Measurements from ENCODE around the gene LURAP1L.

Gene LURAP1L

DNA sequence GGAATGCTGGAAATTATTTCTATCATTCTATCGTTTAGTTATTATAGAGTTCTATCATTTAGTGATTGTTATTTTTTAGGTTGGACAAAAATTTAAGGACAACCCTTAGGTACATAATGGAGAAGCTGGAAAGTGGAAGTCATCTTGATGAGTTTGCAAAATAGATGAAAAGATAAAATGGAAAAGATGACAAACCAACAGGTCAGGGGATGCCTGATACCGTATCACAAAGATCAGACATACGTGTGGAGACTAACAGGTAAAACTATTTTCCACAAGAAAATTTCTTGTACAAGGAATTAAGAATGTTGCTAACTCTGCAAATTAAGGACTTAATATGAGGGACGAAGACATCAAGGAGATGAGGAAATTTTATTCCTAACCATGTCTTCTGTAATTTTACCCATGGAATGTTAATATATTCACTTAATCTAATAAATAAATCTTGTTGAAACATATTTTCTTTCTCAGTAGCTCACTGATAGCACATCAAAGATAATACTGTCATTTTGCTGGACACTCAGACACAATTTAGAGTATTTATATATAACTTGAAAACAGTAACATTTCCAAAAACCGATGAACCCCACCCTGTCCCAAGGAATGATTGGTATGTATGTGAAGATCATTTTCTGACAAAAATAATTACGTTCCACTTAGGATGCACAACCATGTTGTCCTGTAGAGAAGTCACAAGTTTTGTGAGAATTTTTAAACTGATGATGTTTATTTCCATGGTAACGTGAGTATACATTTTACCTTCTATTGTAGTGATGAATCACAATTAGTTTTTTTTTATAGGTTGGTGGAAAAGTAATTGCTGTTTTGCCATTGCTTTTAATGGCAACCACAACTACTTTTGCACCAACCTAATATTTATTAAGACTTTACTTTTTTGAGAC is 2.6 kb downstream of the LURAP1L start:
- DNase-seq, result no peak

DNA sequence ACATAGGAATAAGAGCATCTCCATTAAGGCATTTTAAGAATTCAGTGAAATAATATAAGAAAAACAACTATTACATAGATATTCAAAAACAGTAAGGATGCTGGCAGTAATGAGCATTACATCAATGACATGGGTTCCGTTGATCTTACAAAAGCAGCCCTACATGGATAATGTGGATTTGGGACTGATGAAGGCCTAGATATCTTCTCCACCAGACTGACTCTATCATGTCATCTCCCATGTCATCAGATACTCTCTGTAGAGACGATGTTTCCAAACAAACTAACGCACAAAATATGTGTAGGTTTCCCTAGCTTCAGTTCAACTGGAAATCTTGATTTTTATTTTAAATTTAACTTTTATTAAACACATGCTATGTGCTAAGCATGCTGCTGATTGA is 3.6 kb downstream of the LURAP1L start:
- DNase-seq, result no peak

GRCh38 chr9:12781226-12781733 is 6.5 kb downstream of the LURAP1L start:
- no peak for DNase-seq

DNA sequence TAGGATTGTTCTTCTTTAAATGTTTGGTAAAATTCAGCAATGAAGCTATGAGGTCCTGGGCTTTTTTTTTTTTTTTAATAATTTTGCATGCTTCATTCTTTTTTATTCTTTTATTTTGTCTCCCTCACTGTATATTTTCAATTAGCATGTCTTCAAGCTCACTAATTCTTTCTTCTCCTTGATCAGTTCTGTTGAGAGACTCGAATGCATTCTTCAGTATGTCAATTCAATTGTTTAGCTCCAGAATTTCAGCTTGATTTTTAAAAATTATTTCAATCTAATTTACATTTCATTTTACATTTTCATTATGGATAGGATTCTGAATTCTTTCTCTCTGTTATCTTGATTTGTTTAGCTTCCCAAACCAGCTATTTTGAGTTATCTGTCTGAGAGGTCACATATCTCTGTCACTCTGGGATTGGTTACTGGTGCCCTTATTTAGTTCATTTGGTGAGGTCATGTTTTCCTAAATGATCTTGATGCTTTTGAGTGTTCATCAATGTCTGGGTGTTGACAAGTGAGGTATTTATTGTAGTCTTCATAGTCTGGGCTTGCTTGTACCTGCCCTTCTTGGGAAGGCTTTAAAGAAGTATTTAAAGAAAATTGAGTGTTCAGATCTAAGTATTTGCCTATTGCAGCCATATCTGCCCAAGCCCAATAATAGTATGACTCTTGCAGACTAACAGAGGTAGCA is 9.1 kb downstream of the LURAP1L start:
- DNase-seq, result no peak

DNA sequence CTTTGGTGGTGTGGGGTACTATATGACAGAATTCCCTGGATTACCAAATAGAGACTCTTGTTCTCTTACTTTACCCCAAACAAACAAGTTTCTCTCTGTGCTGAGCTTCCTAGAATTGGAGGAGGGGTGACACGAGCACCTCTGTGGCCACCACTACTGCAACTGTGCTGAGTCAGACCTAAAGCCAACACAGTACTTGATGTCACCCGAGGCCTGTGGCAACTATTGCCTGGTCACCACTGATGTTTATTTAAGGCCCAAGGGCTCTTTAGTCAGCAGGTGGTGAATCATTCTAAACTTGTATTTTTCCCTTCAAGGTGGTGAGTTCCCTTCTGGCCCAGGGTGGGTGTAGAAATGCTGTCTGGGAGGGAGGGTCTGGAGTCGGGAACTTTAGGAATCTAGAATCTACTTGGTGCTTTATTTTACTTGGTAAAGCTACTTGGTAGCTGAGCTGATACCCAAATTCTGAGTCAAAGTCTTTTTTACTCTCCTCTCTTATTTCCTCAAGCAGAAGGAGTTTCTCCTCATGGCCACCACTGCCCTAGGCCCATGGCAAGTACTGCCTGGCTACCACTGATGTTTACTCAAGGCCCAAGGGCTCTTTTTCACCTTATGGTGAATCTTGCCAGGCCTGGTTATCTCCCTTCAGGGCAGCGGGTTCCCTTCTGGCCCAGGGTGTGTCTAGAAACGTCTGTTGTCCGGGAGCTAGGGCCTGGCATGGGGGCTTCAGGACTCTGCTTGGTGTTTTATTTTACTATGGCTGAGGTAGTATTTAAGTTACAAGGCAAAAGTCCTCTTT is 9.8 kb downstream of the LURAP1L start:
- no peak for DNase-seq

DNA sequence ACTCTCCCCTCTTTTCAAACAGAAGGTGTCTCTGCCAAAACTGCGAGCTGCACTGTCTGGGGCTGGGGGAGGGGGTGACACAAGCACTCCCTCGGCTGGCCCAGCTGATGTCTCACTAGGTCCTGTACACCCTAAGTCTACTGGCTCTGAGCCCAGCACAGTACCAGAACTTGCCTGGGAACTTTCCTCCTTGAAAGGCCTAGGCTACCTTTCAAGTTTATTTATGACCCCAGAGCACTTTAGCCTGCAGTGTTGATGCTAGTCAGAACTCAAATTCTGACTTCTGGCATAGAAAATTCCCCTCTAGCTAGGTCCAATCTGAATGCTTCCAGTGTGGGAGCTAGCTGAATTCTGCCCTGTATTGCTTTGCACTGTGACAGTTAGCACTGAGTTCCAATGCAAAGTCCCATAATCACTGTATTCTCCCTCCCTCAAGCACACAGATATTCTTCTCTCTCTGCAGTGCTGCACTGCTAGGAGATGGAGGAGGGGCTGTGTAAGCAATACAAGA is 10.5 kb downstream of the LURAP1L start:
- DNase-seq, result no peak

DNA sequence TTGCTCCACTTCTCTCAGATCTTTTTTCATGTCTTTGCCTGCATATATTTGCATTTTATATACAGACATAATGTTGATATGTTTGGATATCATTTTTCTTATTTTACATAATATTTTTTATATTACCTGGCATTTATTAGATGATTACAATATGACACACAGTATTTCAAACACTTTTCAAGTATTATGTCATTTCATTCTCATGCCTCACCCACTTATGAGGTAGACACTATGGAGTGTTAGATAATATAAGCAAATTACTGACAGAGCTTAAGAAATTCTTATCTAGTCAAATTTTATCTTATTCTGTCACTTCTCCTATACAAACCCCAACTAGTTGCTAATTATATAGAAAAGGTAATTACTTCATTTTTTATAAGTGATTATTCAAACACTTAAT is 11.1 kb downstream of the LURAP1L start:
- no peak for DNase-seq

GRCh38 chr9:12790001-12790400 is 15.2 kb downstream of the LURAP1L start:
- DNase-seq, result no peak

GRCh38 chr9:12790883-12791282 is 16.1 kb downstream of the LURAP1L start:
- DNase-seq, result no peak

DNA sequence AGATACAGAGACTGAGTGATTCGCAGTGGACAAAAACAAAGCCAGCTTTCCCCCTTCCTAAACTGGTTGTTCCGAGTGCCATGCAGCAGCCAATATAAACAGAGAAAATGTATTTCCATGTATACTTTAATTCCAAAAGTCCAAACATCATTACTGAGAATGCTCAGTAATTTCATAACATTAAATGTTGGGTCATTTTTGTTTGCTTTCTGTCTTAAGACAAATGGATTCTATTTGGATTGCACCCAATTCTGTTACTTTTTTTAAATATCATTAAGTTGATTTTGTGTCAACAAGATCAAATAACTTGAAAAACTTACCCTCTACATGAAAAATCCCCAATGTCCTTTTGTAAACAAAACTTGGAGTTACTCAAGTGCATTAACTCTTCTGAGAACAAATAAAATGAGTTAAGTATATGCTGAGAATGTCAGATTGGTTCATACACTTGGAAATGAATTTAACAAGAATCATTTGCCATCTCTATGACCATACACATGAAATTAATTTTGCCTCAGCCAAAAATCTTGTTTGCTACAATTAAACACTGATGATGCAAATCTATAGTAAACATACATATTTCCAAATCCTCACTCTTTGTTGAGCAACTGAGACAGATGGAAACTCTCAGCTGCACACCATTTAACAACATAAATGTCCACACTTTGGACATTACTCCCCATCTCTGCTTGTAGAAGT is 19.4 kb downstream of the LURAP1L start:
- no peak for DNase-seq

- DNase-seq, result no peak
These were observed 21.8 kb downstream of the LURAP1L start for GRCh38 chr9:12796601-12797000.

DNA sequence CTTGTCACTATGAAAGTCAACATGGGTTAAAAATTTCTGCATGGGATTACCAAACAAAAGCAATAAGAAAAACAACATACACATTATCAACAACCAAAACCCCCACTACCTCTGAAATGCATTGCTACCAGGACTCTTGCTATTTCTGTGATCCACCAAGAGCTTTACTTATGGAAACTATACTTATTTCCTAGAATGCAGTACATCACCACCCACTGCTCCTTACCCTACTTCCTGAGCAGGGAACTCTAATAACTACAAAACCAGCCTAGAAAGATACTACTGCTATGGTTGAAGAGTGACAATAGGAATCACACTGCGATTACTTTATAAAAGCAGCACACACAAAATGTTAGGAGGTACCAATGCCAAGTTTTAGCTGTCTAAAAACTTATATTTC is 22.2 kb downstream of the LURAP1L start:
- DNase-seq, result no peak

DNA sequence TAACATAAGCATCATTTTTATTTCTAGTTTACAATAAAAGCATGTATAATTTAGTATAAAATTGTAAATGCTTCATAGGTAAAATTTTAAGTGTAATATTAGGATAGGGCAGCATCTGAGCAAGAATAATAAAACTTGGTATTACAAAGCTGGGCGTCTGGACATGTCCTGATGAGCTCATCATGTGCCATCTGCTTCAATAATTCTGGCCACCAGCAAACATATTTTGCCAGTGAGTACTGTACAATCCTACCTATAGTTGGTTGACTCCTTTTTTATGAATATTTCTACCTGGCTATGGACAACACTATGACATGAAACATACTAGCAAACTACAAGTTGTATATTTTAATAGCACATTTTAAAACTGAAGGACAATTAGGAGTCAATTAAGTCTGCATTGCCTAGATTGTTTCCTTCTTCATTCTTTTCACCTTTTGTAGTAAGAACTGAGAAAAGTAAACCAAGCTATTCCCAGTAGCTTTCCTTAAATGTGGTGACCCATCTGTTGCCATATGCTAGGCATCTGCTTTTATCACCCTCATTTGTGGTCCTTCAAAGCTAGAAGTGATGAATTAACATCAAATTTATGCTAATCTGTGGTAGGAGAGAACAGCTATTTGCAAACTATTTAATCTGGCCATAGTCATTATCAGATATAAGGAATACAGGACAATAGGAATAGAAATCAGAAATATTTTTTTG is 23.4 kb downstream of the LURAP1L start:
- DNase-seq, result no peak

DNA sequence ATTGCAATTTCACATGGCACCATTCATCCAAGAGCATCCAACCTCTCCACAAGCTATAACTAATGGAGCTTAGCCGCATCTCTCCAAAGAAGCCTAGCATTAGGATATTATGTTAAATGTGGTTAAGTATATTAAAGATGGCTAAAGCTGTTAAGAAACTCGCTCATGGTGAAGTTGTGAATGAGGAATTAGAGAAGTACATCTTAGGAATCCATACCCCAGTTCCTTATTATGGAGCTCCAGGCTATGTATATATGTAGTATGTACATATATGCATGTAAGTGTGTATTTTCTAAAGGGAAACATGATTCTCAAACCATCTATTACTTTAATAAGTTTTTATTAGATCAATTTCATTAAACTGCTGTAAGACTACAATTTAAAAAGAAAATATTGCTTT is 26.4 kb downstream of the LURAP1L start:
- no peak for DNase-seq

DNA sequence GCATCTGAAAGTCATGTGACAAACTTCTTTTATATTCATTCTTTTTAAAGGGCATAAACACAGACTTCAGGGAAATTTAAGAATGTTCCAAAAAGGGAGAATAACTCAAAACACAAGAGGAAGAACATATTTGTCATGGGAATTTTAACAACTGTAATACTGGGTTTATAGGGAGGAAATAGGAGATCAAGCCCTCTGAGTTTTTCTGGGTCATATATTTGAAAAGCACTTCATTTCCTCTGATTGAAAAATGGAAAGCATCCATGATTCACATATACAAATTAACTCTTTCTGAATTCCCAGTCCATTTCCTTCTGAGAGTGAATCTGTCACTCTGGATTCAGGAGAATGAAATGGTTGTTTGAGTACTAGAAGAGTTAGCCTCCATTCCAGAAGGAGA is 26.8 kb downstream of the LURAP1L start:
- DNase-seq, result no peak

GRCh38 chr9:12802093-12802492 is 27.3 kb downstream of the LURAP1L start:
- no peak for DNase-seq

DNA sequence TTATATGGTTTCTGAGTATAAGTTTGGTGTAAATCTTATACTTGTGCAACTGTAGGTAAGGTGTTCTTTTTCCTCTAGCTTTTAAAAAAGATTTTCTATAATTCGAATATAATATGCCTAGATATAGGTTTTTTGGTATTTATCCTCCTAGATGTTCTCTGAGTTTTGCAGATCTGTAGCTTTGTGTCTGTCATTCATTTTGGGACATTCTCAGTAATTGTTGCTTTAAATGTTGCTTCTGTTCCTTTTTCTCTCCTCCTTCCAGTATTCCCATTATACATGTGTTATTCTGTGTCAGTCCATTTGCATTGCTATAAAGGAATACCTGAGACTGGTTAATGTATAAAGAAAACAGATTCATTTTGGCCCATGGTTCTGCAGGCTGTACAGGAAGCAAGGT is 33.7 kb downstream of the LURAP1L start:
- no peak for DNase-seq

DNA sequence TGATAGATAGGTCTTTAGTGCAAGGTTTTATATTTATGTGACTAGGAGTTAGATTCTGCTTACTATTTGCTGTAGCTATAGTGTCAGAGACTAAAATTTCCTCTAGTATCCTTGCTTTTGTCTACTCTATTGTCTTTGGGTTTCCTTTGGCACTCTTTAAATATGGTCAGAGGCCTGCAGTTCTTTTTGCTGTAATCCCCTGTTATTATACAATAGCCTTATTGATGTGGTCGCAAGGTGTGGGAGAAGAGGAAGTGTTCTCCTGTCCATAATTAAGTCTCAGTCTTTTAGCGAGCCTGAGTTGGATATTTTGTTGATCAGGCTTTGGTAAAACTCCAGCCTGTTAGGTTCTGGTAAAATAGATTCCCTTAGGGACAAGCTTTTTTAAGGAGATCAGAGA is 34.9 kb downstream of the LURAP1L start:
- no peak for DNase-seq

DNA sequence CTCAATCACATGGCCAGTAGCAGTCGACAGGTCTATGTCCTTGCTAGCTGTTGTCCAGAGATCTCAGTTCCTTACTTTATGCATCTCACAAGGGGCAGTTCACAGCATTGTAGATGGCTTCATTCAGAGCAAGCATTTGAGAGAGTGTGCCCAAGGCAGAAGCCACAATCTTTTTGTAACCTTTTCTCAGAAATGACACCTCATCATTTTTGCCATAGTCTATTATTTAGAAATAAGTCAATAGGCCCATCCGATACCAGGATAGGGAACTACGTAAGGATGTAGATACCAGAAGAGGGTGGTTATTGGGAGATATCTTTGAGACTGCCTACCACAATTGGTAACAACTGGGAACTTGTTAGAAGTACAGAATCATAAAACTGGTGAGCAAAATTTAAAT is 37.1 kb downstream of the LURAP1L start:
- DNase-seq, result no peak

- DNase-seq, result no peak
These were observed 37.9 kb downstream of the LURAP1L start for GRCh38 chr9:12812710-12813109.

DNA sequence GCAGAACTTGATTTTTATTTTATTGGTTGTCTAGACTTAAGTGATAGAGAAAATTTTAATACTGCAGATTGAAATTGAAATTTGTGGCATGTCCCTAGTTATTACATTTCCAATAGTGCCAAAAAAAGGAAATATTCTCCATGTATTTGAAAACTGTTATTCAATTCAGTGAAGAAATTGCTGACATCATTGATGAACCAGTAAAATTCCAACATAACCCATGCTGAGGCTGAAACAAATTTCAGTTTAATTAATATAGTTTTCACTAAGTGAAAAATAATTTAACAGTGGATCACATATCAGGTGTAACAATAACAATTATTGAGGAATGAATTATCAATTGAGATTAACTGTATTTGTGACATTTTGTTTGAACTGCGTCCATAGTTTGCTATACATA is 38.7 kb downstream of the LURAP1L start:
- no peak for DNase-seq
